Suprapubic skin (tissue), 3 donors: Measurements from ENCODE around the gene ZFAND3.

Source experiments
- EP300 ChIP-seq: sonication (generic); formaldehyde crosslinking; IDR thresholded peaks from one replicate; pipeline ENCODE4 v1.6.1; 2017; ENCODE audit warnings: antibody characterized with exemption
- TF ChIP-seq, protein P1 (sequence below), 2 donors: fragments of 200-600 bp in 1 of 2; fragments of 450-650 bp in 1 of 2; sonication (generic) in 1 of 2; IDR thresholded peaks; one replicate each; pipeline ENCODE4 v1.5.1; 2016 to 2019; ENCODE audit warnings: antibody characterized with exemption in 2 of 2, mild to moderate bottlenecking in 1 of 2, moderate library complexity in 1 of 2

DNA sequence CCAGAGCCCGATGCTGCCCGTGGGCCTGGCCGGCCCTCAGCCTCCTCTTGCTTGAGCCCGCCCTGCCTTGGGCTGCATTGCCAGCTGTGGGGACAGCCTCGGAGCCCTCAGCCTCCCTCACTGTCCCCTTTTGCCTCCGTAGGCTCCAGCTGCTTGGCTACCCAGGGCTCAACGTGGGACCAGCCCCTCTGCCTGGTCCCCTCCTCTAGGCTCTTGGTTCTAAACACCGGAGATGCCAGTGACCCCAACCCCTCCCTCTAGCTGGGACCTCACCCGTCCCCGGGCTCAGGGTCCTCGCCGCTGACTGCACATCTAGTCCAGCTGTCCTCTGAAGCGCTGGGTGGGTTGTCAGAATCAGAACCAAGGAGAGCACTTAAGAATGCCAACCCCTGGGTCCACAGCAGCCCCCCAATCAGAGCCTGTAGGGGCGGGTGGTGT lies 345.2 kb downstream of the ZFAND3 start:
- TF ChIP-seq, protein P1, sequence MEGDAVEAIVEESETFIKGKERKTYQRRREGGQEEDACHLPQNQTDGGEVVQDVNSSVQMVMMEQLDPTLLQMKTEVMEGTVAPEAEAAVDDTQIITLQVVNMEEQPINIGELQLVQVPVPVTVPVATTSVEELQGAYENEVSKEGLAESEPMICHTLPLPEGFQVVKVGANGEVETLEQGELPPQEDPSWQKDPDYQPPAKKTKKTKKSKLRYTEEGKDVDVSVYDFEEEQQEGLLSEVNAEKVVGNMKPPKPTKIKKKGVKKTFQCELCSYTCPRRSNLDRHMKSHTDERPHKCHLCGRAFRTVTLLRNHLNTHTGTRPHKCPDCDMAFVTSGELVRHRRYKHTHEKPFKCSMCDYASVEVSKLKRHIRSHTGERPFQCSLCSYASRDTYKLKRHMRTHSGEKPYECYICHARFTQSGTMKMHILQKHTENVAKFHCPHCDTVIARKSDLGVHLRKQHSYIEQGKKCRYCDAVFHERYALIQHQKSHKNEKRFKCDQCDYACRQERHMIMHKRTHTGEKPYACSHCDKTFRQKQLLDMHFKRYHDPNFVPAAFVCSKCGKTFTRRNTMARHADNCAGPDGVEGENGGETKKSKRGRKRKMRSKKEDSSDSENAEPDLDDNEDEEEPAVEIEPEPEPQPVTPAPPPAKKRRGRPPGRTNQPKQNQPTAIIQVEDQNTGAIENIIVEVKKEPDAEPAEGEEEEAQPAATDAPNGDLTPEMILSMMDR (IDR thresholded peaks at IDR 0.05): no peak
- no peak for TF ChIP-seq EP300
